Superior temporal gyrus (tissue), 1 donor: ENCODE measurements around the gene ZNF101.

Experiments
- DNase-seq: peaks from one replicate; pipeline ENCODE4 v3.0.0-alpha.2; 2016; ENCODE audit errors: extremely low spot score

ZNF101 gene

DNA sequence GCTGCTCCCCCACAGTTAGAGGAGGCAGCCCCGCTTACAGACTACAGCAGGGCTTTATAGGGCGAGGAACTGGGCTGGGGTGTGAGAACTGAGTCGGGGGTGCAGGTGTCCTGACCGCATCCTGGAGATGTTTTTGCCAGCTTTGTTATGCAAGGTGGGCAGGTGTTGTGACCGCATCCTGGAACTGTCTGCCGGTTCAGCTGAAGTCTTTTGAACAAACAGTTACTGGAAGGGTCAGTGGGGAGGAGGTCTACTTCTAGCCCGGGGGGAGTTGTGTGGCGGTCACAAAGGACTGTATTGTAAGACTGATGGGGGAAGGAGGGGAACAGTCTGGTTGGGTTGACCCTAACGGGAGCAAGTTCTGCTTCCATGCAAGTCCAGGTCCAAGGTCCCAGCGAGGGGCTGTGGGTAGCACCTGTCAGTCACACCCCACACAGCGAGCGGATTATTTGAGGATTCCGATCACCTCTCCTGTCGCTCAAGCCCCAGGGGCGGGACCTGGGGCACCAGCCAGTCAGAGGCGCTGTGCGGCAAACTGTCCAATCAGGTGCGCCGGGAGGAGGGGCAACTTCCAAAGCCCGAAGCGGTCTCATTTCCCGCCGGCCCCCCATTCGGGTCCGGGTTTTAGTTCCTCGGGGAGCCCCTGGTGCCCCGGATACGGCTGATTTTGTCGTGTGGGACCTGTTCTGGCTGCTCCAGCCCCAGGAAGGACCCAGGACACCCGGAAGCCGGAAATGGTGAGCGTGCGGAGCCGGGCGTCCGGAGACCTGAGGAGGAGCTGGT, at the start of gene ZNF101:
TSS of gene ZNF101 (plus strand) at position 610 of the 783 bp plus-strand sequence. CDS start at position 735, 125 bp downstream.
- peak; percentile 97 for DNase-seq

DNA sequence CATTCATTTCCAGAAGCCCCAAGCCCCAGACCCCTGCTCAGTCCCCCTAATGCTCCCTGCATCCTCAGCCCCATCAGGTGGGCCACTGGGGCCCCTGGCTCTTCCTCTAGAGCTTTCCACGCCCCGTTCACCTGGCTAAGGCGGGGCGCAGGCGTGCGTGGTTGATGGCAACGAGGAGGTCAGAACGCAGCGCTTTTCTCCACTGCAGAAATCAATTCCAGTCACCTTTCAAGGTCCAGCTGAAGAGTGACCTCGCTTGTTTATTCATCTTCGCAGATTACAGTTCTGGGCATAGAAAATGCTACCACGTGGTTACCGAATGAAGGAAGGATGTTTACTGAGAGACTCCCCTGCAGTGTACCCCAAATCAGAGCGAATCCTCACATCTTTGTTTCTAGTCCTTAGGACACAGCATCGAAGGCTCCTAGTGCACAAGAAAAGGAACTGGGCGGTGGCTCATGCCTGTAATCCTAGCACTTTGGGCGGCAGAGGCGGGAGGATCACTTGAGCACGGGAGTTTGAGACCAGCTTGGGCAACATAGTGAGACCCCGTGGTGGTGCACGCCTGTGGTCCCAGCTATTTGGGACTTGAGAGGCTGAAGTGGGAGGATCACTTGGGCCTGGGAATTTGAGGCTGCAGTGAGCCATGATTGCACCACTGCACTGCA, 49.3 kb upstream of the ZNF101 start:
- DNase-seq, result no peak

DNA sequence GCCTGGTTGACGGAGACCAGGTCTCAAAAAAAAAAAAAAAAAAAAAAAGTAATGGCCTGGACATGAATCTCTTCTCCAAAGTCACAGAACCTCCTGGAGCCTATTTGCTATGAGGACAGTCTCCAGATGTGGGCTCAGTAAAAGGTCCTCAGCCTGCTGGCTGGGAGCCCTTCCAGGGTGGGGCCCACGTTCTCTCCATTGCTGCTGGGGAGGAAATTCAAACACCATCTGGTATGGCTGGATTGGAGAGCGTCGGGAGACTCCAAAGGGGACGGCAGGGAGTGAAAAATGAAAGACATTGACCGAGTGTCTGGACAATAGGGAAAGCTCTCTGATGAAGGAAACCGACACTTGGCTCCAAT, 48.8 kb upstream of the ZNF101 start:
- DNase-seq, result no peak

DNA sequence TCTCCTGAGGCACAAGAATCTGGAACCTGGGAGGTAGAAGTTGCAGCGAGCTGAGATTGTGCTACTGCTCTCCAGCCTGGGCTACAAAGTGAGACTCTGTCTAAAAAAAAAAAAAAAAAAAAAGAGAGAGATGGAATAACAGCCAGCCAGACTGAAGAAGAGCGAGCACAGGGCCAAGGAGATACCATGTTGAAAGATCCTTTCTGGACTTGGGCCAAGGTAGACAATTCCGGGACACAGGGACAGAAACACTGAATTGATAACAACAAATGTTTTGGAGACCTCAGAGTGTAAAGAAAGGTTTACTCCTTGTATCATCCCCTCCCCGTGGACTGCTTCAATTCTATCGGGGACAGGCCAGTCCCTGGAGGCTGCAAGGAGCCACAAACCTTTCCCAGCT, 45.3 kb upstream of the ZNF101 start:
- no peak for DNase-seq

DNA sequence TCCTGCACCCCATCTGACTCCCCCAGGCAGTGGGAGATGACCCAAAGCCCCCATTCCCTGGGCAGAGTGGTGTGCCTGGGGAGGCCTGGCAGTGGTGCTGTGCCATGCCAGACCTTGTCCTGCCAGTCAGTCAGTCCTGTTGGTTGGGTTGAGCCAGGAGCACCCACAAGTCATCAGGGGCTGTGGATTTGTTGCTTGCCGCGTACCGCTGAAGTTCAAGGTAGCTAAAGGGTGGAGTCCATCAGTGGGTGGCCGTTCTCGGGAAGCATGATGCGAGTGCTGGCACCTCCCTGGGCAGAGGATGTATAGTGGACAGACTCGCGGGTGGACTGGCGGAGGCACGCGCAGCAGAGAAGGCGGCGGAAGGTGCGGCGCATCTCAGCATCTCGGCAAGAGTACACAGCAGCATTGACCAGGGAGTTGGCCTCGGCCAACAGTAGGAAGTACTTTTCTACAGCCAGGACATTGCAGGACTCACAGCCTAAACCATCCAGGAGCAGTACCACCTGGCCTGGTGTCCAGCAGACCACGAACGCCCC, 44.5 kb upstream of the ZNF101 start:
- DNase-seq, result no peak

DNA sequence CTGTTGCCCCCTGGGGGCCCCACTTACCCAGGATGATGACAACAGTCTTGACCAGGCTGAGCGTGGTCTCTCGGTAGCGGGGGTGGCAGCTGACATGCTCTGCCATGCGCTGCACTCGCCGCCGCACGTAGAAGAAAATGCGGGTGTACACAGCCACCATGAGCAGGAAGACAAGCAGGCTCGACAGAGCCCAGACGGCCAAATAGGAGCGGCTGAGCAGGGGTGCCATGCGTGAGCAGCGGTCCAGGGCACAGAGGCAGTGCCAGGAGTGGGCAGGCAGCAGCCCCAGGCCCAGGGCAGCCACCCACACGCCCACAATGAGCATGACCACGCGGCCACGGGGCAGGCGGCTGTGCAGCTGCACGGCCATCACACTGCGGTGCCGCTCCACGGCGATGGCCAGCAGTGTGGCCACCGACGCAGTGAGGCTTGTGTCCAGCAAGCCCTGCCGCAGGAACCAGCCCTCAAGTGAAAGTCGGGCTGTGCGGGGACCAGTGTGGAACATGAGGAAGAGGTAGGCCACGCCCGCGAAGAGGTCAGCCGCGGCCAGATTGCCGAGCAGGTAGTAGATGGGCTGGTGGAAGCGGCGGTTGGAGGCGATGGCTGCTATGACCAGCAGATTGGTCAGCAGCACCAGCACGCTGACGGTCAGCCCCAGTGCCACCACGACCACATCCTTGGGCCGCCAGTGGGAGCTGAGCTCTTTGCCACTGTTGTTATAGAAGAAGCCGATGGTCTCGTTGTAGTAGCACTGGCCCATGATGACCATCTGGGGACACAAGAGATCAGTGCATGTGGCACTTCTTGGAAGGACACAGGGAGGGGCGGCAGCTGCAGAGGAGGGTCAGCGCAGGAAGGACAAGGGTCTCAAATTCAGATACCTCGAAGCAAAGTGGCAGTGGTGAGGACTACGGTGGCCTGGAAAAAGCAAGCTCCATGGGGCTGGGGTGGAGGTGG, 41.8 kb upstream of the ZNF101 start:
- DNase-seq, result no peak

DNA sequence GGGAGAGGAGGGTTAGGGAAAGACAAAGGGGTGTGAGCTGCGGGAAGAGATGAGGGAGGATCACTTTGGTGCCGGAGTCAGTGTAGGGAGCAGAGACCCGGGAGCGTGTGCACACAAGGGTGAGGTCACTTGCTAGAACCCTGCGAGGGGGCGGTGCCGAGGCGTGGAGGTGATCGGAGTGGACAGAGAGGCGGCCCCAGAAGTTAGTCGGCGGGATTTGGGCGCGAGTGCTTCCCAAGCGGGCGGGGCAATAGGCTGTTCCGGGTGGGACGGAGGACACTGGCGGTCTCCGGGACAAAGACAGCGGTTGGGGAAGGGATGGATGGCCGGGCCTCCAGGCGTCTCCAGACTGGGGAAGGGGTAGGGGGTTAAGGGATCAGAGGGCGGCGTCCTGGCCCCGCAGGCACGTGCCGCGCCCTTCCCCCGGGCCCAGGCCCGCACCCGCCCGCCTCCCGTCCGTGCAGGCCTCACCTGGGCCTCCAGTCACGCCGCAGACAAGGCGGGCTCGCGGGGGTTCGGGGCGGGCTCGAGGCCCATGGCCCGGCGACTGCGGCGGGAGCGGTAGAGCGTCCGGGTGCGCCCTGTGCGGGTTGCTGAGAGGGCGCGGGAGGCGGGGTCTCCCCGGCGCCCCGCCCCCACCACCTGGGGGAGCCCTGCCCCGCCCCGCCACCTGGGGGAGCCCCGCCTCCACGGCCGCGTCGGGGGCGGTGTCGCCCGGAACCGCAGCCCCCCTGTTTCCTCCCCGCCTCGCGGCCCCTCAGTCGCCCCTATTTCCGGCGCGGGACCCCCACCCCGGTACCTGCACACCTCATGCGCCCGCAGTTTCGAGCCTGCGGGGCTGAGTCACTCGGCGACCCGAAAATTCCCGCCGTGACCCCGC, 40.8 kb upstream of the ZNF101 start, which contains the start of gene LPAR2:
TSS of gene LPAR2 (minus strand) at position 600 of the 880 bp plus-strand sequence. CDS start 945 bp downstream, outside the sequence.
- no peak for DNase-seq

DNA sequence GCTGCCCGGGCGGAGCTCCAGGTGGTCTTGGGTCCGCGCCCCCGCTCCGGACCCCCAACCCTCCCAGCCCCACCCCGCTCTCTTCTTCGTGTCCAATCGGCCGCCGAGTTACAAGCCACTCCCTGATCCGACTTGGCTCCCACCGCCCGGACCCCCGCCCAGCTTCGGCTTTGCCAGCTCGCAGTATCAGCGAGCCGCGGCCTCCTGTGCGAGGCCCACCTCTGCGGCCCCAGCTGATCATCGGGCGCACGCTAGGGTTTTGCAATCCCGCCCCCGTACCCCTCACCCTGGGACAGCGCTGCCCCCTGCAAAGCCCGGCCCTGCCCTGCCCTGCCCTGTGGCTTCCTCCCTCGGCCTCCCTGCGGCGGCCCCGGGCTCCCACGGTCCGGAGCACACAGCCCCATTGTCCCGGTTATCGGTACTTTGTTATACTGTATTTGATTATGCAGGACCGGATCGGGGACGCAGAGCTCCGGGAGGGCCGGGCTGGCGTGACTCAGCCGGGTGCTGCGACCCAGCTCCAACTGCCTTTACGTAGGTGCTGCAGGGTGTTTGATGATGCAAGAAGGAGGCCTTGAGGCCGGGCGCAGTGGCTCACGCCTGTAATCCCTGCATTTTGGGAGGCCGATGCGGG, 40.0 kb upstream of the ZNF101 start:
- DNase-seq, result no peak

DNA sequence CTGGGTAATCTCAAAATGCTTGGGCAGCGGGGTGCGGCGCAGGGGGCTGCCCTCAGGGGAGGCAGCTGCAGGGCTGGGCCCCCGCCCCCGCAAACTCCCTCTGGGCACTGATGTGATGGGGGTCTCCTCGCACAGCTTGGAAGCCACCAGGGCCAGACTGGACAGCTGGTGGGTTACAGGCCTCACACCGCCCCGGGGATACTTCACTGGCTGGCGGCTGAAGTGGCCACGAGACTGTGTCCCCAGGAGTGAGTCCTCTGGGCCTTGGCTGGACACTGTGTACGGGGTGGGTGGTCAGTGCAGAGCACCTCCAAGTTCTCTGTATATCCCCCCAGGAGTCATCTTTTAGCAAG, 38.6 kb upstream of the ZNF101 start:
- no peak for DNase-seq

DNA sequence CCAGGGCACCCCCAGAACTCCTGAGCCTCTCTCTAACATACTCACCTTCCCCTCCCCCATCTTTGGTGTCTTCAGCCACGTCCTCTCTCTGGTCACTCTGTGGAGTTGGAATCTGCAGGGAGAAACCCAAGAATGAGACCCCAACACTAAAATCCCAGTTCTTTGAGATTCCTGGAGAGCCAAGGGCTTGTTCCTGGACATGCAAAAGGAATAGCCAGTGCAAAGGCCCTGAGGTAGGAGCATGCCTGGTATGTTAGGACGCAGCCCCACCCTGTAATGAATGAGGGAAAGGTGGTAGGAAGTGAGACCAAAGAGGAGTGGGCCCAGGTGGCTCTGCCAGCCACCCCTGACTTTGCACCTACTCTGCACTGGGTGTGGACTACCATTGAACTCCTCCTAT, 38.2 kb upstream of the ZNF101 start:
- no peak for DNase-seq

DNA sequence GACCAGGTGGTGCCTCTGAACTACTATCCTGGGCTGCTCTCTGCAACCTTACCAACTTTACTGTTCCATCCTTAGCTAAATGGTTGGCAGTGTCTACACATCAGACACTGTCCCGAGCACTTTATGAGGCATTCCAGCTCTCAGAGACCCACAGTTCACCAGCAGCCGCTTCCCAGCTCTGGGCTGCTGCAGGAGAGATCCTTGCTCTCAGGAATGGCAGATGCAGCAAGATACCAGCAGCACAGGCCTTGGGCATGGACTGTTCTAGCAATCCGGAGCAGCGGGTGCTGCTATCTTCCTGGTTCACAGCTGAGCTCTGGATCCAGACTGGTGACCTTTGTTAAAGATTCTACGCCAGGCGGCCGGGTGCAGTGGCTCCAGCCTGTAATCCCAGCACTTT, 37.3 kb upstream of the ZNF101 start:
- no peak for DNase-seq

DNA sequence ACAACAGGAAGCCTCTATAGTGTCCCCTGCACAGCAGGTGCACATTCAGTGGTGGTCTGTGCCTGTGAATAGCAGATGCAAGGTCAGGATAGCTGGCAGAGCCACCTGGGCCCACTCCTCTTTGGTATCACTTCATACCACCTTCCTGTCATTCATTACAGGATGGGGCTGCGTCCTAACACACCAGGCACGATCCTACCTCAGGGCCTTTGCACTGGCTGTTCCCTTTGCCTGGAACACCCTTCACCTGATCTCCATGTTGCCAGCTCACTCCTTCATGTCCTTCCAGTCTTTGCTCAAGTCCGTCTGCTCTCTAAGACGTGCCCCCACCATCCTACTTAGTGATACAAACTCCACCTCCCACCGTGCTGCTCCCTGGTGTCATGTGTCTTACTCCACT, 36.0 kb upstream of the ZNF101 start:
- no peak for DNase-seq

DNA sequence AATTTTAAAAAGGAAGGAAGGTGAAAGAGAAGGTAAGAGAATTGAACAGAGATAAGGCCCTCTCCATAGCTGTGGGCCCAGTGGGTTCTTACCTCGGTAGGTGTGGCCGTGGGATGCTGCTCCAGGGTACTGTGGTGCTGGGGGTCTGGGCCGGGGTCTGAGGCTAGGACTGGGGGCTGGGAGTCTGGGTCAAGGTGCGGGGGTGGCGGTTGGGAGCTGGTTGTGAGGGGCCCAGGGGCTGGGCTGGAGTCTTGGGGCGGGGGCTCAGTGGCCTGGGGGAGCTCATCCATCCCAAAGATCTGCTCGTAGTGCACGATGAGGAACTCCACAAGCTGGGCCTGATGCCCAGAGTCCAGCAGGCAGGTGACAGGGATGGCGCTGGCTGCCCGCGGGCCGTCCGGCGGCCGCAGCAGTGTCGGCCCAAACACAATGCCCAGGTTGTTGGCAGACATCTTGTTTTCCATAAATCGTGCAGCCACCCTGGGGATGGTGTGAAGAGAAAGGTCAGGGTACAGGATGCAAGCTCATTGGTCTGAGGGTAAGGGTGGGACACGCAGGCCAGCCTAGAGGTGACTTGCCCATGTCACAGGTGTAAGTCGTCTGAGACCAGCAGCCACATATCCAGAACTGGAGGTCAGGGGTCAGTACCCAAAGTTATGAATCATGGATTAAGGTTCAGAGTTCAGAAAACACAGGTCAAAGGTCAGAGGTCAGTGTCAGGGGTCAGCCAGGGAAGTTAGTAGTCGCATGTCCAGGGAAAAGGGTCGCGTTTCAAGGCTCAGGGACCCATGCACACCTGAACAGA, 34.7 kb upstream of the ZNF101 start:
- no peak for DNase-seq

DNA sequence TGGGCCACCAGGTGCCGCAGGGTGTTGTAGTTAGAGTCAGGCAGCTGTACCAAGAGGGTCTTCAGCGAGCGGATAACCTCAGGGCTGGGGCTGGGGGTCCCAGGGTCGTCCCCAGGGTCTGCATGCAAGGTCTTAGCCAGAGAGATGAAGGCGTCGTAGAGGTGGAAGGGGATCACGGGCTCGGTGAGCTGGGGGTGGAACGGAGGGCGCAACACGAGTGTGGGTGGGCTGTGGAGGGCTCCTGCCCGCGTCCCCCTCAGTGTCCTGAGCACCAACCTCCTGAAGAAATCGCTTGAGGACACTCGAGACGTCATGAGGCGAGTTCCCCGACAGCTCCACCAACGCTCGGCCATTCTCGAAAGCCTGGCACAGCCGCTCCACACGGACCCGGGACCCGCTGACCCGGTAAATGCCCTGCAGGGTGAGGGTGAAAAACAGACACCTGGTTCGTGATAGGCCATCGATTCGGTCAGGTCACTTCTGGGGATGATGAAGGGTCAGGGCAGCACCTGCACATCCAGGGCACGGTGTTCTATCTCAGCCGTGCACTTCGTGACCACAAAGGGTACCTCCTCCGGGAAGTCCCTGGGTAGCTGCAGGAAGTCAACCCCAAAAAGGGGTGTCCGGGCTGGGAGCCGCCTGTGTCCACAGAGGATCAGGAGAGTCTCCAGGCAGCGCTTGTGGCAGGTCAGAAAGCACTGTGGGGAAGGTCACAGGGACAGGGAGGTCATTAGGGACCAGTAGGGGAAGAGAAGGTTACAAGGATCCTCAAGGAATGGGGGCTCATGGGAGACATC, 33.9 kb upstream of the ZNF101 start:
- no peak for DNase-seq

DNA sequence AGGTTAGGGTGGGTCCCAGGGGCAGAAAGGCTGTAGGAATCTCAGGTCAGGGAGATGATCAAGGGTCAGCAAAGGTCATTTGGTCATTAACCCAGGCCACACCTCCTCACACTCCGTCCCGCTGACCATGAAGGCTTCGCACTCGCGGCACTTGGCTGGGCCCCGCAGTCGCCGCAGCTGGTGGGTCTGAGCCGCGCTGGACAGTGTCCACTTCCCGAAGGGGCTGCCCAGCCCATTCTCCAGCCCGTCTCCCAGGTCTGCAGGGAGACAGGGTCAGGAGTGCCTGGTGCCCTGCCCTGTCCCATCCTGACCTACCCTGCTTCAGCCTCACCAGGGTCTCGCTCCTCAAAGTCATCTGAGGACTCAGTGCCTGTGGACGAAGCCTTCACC, 33.3 kb upstream of the ZNF101 start:
- DNase-seq, result no peak

DNA sequence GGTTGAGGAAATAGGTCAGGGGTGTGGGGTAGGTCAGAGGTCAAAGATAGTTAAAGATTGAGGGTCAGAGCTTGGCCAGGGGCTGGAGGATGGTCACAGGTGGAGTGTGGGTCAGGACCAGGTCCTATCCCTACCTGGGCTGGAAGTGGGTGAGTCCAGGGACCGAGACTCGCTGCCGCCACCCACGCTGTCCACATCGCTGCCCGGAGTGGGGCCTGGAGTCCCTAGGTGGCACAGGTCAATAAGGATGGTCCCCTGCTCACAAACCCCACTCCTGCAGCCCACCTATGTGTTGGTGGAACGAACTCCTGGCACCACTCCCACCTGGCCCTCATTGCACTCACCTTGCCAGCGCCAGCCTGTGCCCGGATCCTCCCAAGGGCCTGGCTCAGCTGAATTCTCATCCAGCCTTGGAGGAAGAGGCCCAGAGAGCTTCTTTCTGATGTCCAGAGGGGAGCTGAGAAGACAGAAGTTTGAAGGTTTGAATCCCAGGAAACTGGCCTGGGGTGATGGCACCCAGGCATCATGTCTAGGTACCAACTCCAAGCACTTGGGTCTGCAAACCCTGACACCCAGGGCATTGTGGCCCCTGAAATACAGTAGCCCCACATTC, 32.0 kb upstream of the ZNF101 start:
- no peak for DNase-seq

DNA sequence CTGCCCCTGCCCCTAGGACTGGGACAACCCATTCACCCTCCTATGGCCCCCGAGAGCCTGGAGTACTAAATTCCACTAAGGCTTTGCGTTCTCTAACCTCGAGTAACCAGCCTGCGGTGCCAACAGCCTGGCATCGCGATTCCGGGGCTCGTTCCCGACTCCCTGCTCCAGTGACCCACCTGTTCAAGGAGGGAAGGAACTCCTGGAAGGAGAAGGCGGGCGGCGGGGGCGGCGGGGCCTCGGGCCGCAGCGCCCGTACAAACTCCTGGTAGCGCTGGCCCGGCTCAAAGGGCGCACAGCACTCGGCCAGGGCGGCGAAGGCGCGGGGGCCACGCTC, 31.5 kb upstream of the ZNF101 start:
- no peak for DNase-seq

DNA sequence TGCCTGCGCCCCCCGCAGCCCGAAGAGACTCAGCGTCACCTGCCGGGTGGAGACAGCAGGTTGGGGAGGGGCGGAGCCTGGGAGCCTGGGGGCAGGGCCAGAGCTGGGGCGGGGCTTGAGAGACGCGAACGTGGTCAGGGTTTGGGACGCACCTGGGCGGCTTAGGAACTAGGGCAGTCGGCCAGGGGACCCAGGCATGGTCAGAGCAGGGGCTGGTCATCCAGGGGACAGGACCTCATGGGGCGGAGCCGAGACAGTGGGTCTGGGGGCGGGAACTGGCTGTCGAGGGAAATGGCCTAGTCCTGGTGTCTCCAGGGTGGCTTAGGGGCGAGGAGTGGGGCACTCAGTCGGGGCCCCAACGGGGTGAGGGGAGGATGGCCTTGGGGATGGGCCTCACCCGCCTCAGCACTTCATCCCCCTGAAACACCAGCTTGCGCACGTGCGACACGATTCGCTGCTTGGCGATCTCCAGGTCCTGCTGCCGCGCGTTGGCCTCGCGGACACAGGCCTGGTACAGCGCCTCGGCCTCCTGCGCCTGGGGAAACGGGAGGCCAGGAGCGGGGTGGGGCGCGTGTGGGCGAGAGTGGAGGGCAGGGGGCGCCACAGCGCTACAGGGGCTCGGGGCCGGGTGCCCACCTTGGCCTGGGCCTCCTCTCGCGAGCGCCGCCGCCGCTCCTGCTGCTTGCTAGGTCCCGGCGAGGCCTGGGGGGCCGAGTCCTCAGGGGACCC, 31.0 kb upstream of the ZNF101 start:
- no peak for DNase-seq
